MM.1S (cell line): Measurements from ENCODE around the gene NR0B1.

Experiments
- DNase-seq: peaks from one replicate; pipeline ENCODE4 v3.0.0-alpha.2; 2015
- H2AFZ ChIP-seq: fragments of 300-600 bp; sonication (generic); 2 replicates; pipeline ENCODE4 v1.6.0; 2016; ENCODE audit warnings: antibody characterized with exemption, low read length
- H3F3A ChIP-seq: fragments of 300-600 bp; sonication (generic); 2 replicates; pipeline ENCODE4 v1.6.1; 2016; ENCODE audit warnings: mild to moderate bottlenecking, antibody characterized with exemption, low read length, moderate library complexity, mixed read lengths; ENCODE audit not compliant: insufficient read depth
- H3K27ac ChIP-seq: fragments of 300-600 bp; sonication (generic); 2 replicates; pipeline ENCODE4 v1.5.1; 2016; ENCODE audit warnings: mild to moderate bottlenecking, low read length
- H3K27me3 ChIP-seq: fragments of 300-600 bp; sonication (generic); replicated peaks from 2 replicates; pipeline ENCODE4 v1.6.0; 2016; ENCODE audit warnings: low read length; ENCODE audit not compliant: insufficient read depth
- H3K36me3 ChIP-seq: fragments of 300-600 bp; sonication (generic); replicated peaks from 2 replicates; pipeline ENCODE4 v1.6.1; 2016; ENCODE audit warnings: mild to moderate bottlenecking, low read length, mixed read lengths; ENCODE audit not compliant: insufficient read depth
- H3K4me1 ChIP-seq: fragments of 300-600 bp; sonication (generic); 2 replicates; pipeline ENCODE4 v1.6.1; 2016; ENCODE audit warnings: low read length, mixed read lengths
- H3K4me2 ChIP-seq: fragments of 300-600 bp; sonication (generic); 2 replicates; pipeline ENCODE4 v1.6.0; 2016; ENCODE audit warnings: low read depth, low read length
- H3K4me3 ChIP-seq: fragments of 300-600 bp; sonication (generic); 2 replicates; pipeline ENCODE4 v1.5.1; 2016; ENCODE audit warnings: low read length, mixed read lengths
- H3K79me2 ChIP-seq: fragments of 300-600 bp; sonication (generic); 2 replicates; pipeline ENCODE4 v1.6.1; 2016; ENCODE audit warnings: mixed run types, low read length, mixed read lengths
- H3K9ac ChIP-seq: fragments of 300-600 bp; sonication (generic); 2 replicates; pipeline ENCODE4 v1.6.1; 2016; ENCODE audit warnings: low read length, mixed read lengths
- H3K9me2 ChIP-seq: fragments of 300-600 bp; sonication (generic); replicated peaks from 2 replicates; pipeline ENCODE4 v1.6.1; 2016; ENCODE audit warnings: mild to moderate bottlenecking, low read length, mixed read lengths; ENCODE audit not compliant: insufficient read depth
- H3K9me3 ChIP-seq: fragments of 300-600 bp; sonication (generic); replicated peaks from 2 replicates; pipeline ENCODE4 v1.6.1; 2016; ENCODE audit warnings: mild to moderate bottlenecking, low read length, mixed read lengths; ENCODE audit not compliant: insufficient read depth
- H4K20me1 ChIP-seq: fragments of 300-600 bp; sonication (generic); 2 replicates; pipeline ENCODE4 v1.6.1; 2016; ENCODE audit warnings: mild to moderate bottlenecking, low read length, moderate library complexity, mixed read lengths; ENCODE audit not compliant: insufficient read depth
- EZH2 ChIP-seq: fragments of 300-600 bp; sonication (generic); optimal IDR thresholded peaks from 2 replicates; pipeline ENCODE3; 2017; ENCODE audit warnings: low read depth, mild to moderate bottlenecking, antibody characterized with exemption, low read length, mixed read lengths
- EZH2phosphoT487 ChIP-seq: fragments of 300-600 bp; sonication (generic); IDR thresholded peaks from 2 replicates; pipeline ENCODE4 v1.6.1; 2018; ENCODE audit warnings: antibody characterized with exemption, low read length
- TF ChIP-seq, protein P1 (sequence below): fragments of 300-600 bp; sonication (generic); IDR thresholded peaks from 2 replicates; pipeline ENCODE4 v1.5.1; 2016; ENCODE audit warnings: antibody characterized with exemption, low read length, mixed read lengths

The NR0B1 gene

DNA sequence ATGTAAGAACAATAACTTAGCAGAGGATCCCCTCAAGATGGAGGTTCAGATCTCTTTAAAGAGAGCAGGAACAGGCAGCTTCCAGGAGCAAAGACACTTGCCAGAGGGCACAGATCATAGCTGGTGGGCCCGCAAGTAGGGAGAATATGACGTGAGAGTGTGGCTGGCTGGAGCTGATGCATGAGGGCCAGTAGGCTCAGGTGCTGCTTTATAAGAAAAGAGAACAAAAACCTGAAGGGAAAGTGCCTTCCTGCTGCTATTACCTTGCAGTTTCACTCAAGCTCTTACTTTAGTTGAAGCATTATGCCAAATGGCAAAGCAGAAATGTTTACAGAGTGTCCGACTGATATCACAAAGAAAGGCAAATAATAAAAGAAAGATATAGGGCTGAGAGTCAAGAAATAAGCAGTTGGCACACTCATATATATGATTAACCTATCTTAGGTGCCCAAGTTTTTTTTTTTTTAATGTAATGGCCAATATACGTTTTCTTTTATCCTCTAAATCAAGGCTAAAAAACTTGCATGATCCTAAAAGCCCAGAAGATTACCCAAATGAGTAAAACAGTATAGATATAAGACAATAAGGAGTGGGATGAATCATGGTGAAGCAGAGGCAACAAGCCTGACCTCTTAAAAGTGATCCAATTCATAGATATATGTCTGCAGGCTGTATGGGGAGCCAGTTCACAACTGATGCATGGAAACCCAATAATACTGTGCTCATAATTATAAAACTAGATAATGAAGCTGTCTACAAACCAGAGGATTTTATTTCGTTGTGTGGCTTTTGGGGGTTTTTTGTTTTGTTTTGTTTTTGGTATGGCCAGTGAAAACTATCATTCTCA lies 12.6 kb downstream of the NR0B1 start:
- H3K9ac ChIP-seq: no peak overlapping the region
- no peaks in the 10 kb centered on the region for H3K4me1 ChIP-seq
- no peaks in the 10 kb centered on the region for H3K36me3 ChIP-seq
- H3K27ac ChIP-seq: no peak overlapping the region
- H3K4me3 ChIP-seq: no peak overlapping the region
- TF ChIP-seq EZH2phosphoT487 (no peak), EZH2 (no peak)
- TF ChIP-seq, protein P1, sequence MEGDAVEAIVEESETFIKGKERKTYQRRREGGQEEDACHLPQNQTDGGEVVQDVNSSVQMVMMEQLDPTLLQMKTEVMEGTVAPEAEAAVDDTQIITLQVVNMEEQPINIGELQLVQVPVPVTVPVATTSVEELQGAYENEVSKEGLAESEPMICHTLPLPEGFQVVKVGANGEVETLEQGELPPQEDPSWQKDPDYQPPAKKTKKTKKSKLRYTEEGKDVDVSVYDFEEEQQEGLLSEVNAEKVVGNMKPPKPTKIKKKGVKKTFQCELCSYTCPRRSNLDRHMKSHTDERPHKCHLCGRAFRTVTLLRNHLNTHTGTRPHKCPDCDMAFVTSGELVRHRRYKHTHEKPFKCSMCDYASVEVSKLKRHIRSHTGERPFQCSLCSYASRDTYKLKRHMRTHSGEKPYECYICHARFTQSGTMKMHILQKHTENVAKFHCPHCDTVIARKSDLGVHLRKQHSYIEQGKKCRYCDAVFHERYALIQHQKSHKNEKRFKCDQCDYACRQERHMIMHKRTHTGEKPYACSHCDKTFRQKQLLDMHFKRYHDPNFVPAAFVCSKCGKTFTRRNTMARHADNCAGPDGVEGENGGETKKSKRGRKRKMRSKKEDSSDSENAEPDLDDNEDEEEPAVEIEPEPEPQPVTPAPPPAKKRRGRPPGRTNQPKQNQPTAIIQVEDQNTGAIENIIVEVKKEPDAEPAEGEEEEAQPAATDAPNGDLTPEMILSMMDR: no peak
- H3K9me2 ChIP-seq: no peaks in the 10 kb centered on the region
- no peak overlapping the region for H3K4me2 ChIP-seq
- no peaks in the 10 kb centered on the region for H3K9me3 ChIP-seq
- DNase-seq: no peak
- no peak overlapping the region for H2AFZ ChIP-seq
- no peaks in the 10 kb centered on the region for H3F3A ChIP-seq
- no peaks in the 10 kb centered on the region for H4K20me1 ChIP-seq
- no peaks in the 10 kb centered on the region for H3K27me3 ChIP-seq
- no peaks in the 10 kb centered on the region for H3K79me2 ChIP-seq

- no peak for TF ChIP-seq EZH2
- TF ChIP-seq, protein P1: no peak
- no peak for TF ChIP-seq EZH2phosphoT487
- Histone ChIP-seq H3K27me3 (no peaks in the 10 kb centered on the region), H3K27ac (no peak overlapping the region), H3K4me2 (no peak overlapping the region), H2AFZ (no peak overlapping the region), H3K9me3 (no peaks in the 10 kb centered on the region), H3K36me3 (no peaks in the 10 kb centered on the region), H3K4me3 (no peak overlapping the region), H3F3A (no peaks in the 10 kb centered on the region), H3K9ac (no peak overlapping the region), H4K20me1 (no peaks in the 10 kb centered on the region), H3K9me2 (no peaks in the 10 kb centered on the region), H3K4me1 (no peaks in the 10 kb centered on the region), H3K79me2 (no peaks in the 10 kb centered on the region)
- DNase-seq: no peak
Measured at GRCh38 chrX:30283456-30284200, 25.6 kb downstream of the NR0B1 start.

DNA sequence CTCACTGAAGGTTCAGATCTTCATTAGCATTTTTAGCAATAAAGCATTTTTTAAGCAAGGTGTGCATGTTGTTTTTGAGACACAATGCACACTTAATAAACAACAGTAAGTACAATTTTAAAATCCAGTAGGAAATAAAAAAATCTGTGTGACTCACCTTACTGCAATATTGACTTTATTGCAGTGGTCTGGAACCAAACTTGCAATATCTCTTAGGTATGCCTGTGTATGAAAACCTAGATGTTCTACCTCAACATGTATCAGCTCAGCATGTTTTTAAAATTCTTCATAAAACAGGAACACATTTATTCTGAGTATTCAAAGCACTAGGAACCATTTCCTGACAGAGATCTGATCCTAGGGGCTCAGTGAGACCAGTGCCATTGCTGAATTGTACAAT lies 26.7 kb downstream of the NR0B1 start:
- Histone ChIP-seq H3F3A (no peaks in the 10 kb centered on the region), H3K9ac (no peak overlapping the region), H3K9me2 (no peaks in the 10 kb centered on the region), H3K36me3 (no peaks in the 10 kb centered on the region), H3K79me2 (no peaks in the 10 kb centered on the region), H3K27me3 (no peaks in the 10 kb centered on the region), H3K4me2 (no peak overlapping the region), H3K4me1 (no peaks in the 10 kb centered on the region), H3K9me3 (no peaks in the 10 kb centered on the region), H2AFZ (no peak overlapping the region), H4K20me1 (no peaks in the 10 kb centered on the region), H3K4me3 (no peak overlapping the region), H3K27ac (no peak overlapping the region)
- TF ChIP-seq, protein P1: no peak
- TF ChIP-seq EZH2 (no peak), EZH2phosphoT487 (no peak)
- DNase-seq: no peak
